Neutrophil (primary cell): Measurements from ENCODE around the gene CDC42BPB.

Source experiments
- H3K27ac ChIP-seq: fragments of 200-600 bp; sonication (generic); 2 replicates; pipeline ENCODE4 v1.5.1; 2016; ENCODE audit warnings: mild to moderate bottlenecking, moderate library complexity
- H3K27me3 ChIP-seq: fragments of 200-600 bp; sonication (generic); 2 replicates; pipeline ENCODE4 v1.6.0; 2016; ENCODE audit warnings: mild to moderate bottlenecking
- H3K36me3 ChIP-seq: fragments of 200-600 bp; sonication (generic); 2 replicates; pipeline ENCODE4 v1.5.1; 2017
- H3K4me1 ChIP-seq, 2 experiments: fragments of 200-600 bp in 1 of 2; sonication (generic) in 1 of 2; 1 replicate in 1 of 2; 2 replicates in 1 of 2; pipeline versions ENCODE4 v1.5.1 to v1.6.1; 2013 to 2016; ENCODE audit warnings: low read depth in 1 of 2, low read length in 1 of 2, mild to moderate bottlenecking in 1 of 2, moderate library complexity in 1 of 2; ENCODE audit not compliant: control insufficient read depth in 1 of 2, insufficient read depth in 1 of 2
- H3K4me3 ChIP-seq, 2 experiments: fragments of 200-600 bp in 1 of 2; sonication (generic) in 1 of 2; 1 replicate in 1 of 2; 2 replicates in 1 of 2; pipeline ENCODE4 v1.5.1; 2013 to 2016; ENCODE audit warnings: low read depth in 1 of 2, low read length in 1 of 2, mild to moderate bottlenecking in 1 of 2, moderate library complexity in 1 of 2
- H3K9me3 ChIP-seq: fragments of 200-600 bp; sonication (generic); 2 replicates; pipeline ENCODE4 v1.5.1; 2016
- CTCF ChIP-seq: fragments of 200-600 bp; sonication (generic); IDR thresholded peaks from 2 replicates; pipeline ENCODE4 v1.5.1; 2016; ENCODE audit warnings: antibody characterized with exemption

Gene CDC42BPB

DNA sequence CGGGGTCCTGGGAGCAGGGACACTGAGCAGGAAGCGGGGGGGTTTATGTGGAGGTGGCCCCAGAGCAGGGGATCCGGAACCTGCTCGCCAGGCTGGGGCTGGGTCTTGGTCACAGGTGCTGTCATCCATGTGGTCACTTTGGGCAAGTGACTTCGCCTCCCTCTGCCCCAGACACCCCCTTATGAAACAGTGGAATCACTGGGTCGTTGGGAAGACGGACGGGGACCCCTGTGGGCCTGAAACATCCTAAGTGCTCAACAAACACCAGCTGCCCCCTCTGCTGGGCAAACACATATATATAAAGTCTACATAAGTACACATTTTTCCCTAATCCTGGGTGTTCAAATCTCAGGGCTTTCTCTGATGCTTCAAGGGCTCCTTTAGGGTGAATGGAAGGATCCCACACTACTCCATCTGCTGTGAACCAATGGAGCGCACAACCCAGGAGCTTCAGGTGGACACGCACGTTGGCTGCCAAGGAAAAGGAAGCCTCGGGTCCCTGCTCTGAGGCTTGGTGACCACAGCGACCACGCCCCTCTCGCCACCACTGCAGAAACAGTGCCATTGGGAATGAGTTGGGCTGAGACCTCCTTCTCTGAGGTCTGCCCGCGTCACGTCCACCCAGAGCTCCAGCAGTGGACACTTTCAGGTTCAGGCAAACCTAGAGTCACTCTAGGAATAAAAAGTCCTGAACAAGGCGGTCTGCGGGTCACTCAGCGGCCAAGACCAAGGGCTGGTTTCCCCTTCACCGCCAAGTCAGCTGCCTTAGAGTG, 54.6 kb downstream of the CDC42BPB start:
- no peaks in the 10 kb centered on the region for H3K4me1 ChIP-seq
- TF ChIP-seq CTCF, result no peak
- H3K27me3 ChIP-seq, result no peaks in the 10 kb centered on the region
- H3K27ac ChIP-seq, result no peak overlapping the region
- H3K36me3 ChIP-seq, result no peaks in the 10 kb centered on the region
- no peaks in the 10 kb centered on the region for H3K9me3 ChIP-seq
- H3K4me3 ChIP-seq, result no peak overlapping the region

GRCh38 chr14:103001651-103002396, 55.5 kb downstream of the CDC42BPB start:
- Histone ChIP-seq H3K27me3 (no peaks in the 10 kb centered on the region), H3K4me3 (no peak overlapping the region), H3K36me3 (no peaks in the 10 kb centered on the region), H3K4me1 (no peaks in the 10 kb centered on the region), H3K9me3 (no peaks in the 10 kb centered on the region), H3K27ac (no peak overlapping the region)
- no peak for TF ChIP-seq CTCF

- no peaks in the 10 kb centered on the region for H3K4me1 ChIP-seq
- no peaks in the 10 kb centered on the region for H3K27me3 ChIP-seq
- no peak overlapping the region for H3K27ac ChIP-seq
- no peaks in the 10 kb centered on the region for H3K9me3 ChIP-seq
- no peak for TF ChIP-seq CTCF
- no peak overlapping the region for H3K4me3 ChIP-seq
- H3K36me3 ChIP-seq, result no peaks in the 10 kb centered on the region
These were observed 56.1 kb downstream of the CDC42BPB start for GRCh38 chr14:103001226-103001625.

GRCh38 chr14:103000291-103000921, 56.9 kb downstream of the CDC42BPB start:
- Histone ChIP-seq H3K36me3 (no peaks in the 10 kb centered on the region), H3K27ac (no peak overlapping the region)

More at GRCh38 chr14:103000291-103000921, 56.9 kb downstream of the CDC42BPB start:
- no peak for TF ChIP-seq CTCF
- Histone ChIP-seq H3K4me1 (no peaks in the 10 kb centered on the region), H3K27me3 (no peaks in the 10 kb centered on the region), H3K9me3 (no peaks in the 10 kb centered on the region), H3K4me3 (no peak overlapping the region)
